Keratinocyte (primary cell): ENCODE measurements around the gene DIRAS1. TPM values are rescaled to one million over a fixed set of nuclear protein-coding genes. Genes with fewer than 3 reads are reported as not detected.

ENCODE experiments used
- DNase-seq: peaks from one replicate; pipeline ENCODE4 v3.0.0-alpha.2; 2011; ENCODE audit warnings: low read depth, missing footprints, low spot score
- FAIRE-seq: peaks from 2 replicates; lab custom pipeline; 2011; peaks lifted over from hg19 to GRCh38; lab: Jason Lieb, UNC
- H2AFZ ChIP-seq: 2 replicates; pipeline ENCODE4 v1.6.0; 2012; ENCODE audit warnings: low read length, control low read depth, inconsistent platforms; ENCODE audit not compliant: control insufficient read depth
- H3K27ac ChIP-seq: 2 replicates; pipeline ENCODE4 v1.5.1; 2011; ENCODE audit warnings: low read length; ENCODE audit not compliant: control insufficient read depth, insufficient read depth
- H3K27me3 ChIP-seq: 3 replicates; pipeline ENCODE4 v1.6.0; 2011; ENCODE audit warnings: low read length; ENCODE audit not compliant: control insufficient read depth, insufficient read depth; ENCODE audit errors: extremely low read depth
- H3K36me3 ChIP-seq, 2 experiments: 2 replicates in 1 of 2; 3 replicates in 1 of 2; pipeline ENCODE4 v1.5.1; 2011; ENCODE audit warnings: low read length in 2 of 2, mild to moderate bottlenecking in 1 of 2; ENCODE audit not compliant: control insufficient read depth in 2 of 2, insufficient read depth in 2 of 2; ENCODE audit errors: extremely low read depth in 1 of 2
- H3K4me1 ChIP-seq: 3 replicates; pipeline ENCODE4 v1.5.1; 2011; ENCODE audit warnings: low read length; ENCODE audit not compliant: control insufficient read depth, insufficient read depth; ENCODE audit errors: extremely low read depth
- H3K4me2 ChIP-seq: 3 replicates; pipeline ENCODE4 v1.6.0; 2011; ENCODE audit warnings: low read depth, low read length; ENCODE audit not compliant: control insufficient read depth, insufficient read depth; ENCODE audit errors: extremely low read depth
- H3K4me3 ChIP-seq, 3 experiments: fragments of 200-600 bp in 1 of 3; sonication (generic) in 1 of 3; 2 replicates in 2 of 3; 3 replicates in 1 of 3; pipeline ENCODE4 v1.5.1; 2011 to 2016; ENCODE audit warnings: low read length in 3 of 3, mild to moderate bottlenecking in 3 of 3, control low read depth in 2 of 3, inconsistent platforms in 1 of 3, low read depth in 1 of 3, mixed read lengths in 1 of 3, mixed run types in 1 of 3, moderate library complexity in 1 of 3; ENCODE audit not compliant: control insufficient read depth in 2 of 3, insufficient read depth in 2 of 3; ENCODE audit errors: extremely low read depth in 1 of 3
- H3K79me2 ChIP-seq: 2 replicates; pipeline ENCODE4 v1.6.0; 2012; ENCODE audit warnings: low read length; ENCODE audit not compliant: control insufficient read depth, insufficient read depth
- H3K9ac ChIP-seq: 3 replicates; pipeline ENCODE4 v1.6.0; 2011; ENCODE audit warnings: low read length; ENCODE audit not compliant: control insufficient read depth, insufficient read depth; ENCODE audit errors: extremely low read depth
- H3K9me1 ChIP-seq: 3 replicates; pipeline ENCODE4 v1.6.0; 2011; ENCODE audit warnings: low read length; ENCODE audit not compliant: control insufficient read depth, insufficient read depth; ENCODE audit errors: extremely low read depth
- H3K9me3 ChIP-seq: 2 replicates; pipeline ENCODE4 v1.5.1; 2012; ENCODE audit warnings: low read depth, low read length; ENCODE audit not compliant: control insufficient read depth
- H4K20me1 ChIP-seq: 3 replicates; pipeline ENCODE4 v1.6.0; 2011; ENCODE audit warnings: low read length; ENCODE audit not compliant: control insufficient read depth, insufficient read depth; ENCODE audit errors: extremely low read depth
- EZH2 ChIP-seq: IDR thresholded peaks from one replicate; pipeline ENCODE4 v1.6.1; 2012; ENCODE audit warnings: inconsistent platforms, mild to moderate bottlenecking, low read length, moderate library complexity
- dilution Hi-C: fragments of 300-500 bp; cut with MboI; formaldehyde crosslinking; loops from one replicate; pipeline ENCODE4 v1.7.0; 2020; ENCODE audit warnings: low sequenced_read_pairs; ENCODE audit not compliant: extremely low pct_ligation_motif_present
- polyA plus RNA-seq, 5 experiments: library from polyadenylated mRNA; depleted of rRNA in 3 of 5; stranded (reverse) in 3 of 5; stranded (forward) in 1 of 5; unstranded in 1 of 5; fragments of >200 nt; gene quantifications; 1 replicate in 1 of 5; 2 replicates in 3 of 5; 3 replicates in 1 of 5; pipeline versions ENCODE4 v1.2.1 to v1.2.3, GENCODE V29; 2011 to 2012; ENCODE audit warnings: missing spikeins in 2 of 5, low read depth in 1 of 5, low replicate concordance in 1 of 5
- TF ChIP-seq, protein P1 (sequence below), 3 experiments: IDR thresholded peaks in 1 of 3; conservative IDR thresholded peaks in 1 of 3; optimal IDR thresholded peaks in 1 of 3; 2 replicates in 2 of 3; 3 replicates in 1 of 3; pipeline versions ENCODE3 to v1.5.1; 2011; ENCODE audit warnings: low read length in 3 of 3, mild to moderate bottlenecking in 3 of 3, moderate library complexity in 2 of 3, control low read depth in 1 of 3, inconsistent platforms in 1 of 3; ENCODE audit not compliant: insufficient read depth in 2 of 3; ENCODE audit errors: extremely low read depth in 1 of 3

Gene DIRAS1
- polyA plus RNA-seq, 1 donor (not counting 4 experiments of a cell fraction or from before 2014, with no cell fraction given) = 0.10 TPM

DNA sequence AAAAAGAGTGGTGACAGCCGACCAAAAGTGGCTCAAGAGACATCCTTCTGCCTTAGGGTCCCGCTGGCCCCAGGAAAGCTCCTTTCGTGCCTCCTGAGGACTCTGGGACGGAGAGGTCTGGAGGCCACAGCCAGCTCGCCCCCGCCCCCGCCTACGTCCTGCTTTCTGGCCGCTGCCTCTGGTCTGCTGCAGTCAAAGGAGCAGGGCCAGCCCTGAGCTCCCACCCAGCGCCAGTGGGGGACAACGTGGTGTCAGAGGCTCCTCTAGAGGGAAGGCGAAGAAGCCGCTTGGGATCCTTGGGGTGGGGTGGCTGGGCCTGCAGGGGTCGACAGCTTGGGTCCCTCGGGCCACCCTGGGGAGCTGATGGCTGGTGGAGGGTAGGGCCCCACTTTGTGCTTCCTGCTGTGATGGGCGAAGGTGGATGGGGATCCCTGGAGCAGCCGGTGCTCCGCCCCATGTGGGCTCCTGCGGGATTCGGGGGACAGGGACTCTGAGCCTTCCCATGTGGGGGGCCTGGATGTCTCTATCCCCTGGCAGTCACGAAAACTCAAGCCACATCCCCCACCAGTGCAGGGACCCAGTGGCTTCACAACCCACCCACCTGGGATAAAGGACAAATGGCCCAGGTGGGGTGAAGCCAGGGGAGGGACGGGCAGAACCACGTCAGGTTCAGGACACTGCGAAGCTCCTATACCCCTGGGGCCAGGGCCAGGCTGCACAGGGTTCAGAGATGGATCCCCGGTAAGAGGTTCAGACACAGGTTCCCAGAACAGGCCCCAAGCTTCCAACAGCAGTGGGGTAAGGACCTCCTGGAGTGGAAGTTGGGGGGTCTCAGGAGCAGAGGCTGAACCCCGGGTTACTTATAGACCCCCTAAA lies 9.0 kb upstream of the DIRAS1 start:
- H3K79me2 ChIP-seq = no peaks in the 10 kb centered on the region
- no peak for TF ChIP-seq EZH2
- H3K9me1 ChIP-seq = no peaks in the 10 kb centered on the region
- no peak overlapping the region for H3K27ac ChIP-seq
- peaks cover 21% of the 10 kb centered on the region for H3K4me1 ChIP-seq
- DNase-seq (no peak), FAIRE-seq (no peak)
- peaks cover 5% of the 10 kb centered on the region for H4K20me1 ChIP-seq
- peaks cover 9% of the 10 kb centered on the region for H3K27me3 ChIP-seq
- no peak overlapping the region for H3K9ac ChIP-seq
- dilution Hi-C loops = no loop called here
- no peaks in the 10 kb centered on the region for H3K9me3 ChIP-seq
- no peak overlapping the region for H2AFZ ChIP-seq
- H3K36me3 ChIP-seq = peaks cover 0 to 1% of the 10 kb centered on the region in 2 experiments
- H3K4me2 ChIP-seq = no peak overlapping the region
- H3K4me3 ChIP-seq = no peak overlapping the region

DNA sequence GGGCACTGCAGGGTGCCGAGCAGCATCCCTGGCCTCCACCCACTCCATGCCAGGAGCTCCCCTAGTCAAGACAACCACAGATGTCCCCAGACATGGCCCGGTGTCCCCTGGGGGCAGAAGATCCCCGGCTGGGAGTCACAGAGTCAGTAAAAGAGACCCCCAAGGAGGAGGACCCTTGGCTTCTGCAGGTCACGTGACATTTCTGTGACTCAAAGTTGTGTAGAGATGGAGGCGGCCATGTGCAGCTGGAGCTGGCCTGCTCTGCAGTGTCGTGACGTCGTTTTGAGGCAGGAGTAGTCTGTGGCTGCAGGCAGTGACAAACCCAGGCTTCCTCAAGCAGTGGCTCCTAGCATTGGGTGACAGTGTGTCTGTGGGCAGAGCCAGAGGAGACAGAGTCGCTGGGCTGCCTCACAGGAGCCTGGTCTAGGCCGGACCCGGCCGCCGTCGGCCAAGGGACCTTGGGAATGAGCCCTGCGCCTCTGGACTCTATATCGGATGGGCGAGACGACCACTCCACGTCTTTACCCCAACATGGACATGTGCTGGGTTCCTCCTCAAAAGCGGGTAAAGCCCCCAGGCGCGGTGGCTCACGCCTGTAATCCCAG lies 7.7 kb upstream of the DIRAS1 start:
- FAIRE-seq = no peak
- Histone ChIP-seq H3K36me3 (peaks cover 0 to 1% of the 10 kb centered on the region in 2 experiments), H3K9me3 (no peaks in the 10 kb centered on the region), H2AFZ (no peak overlapping the region), H3K27me3 (peaks cover 9% of the 10 kb centered on the region), H3K4me1 (peaks cover 16% of the 10 kb centered on the region), H3K9ac (no peak overlapping the region), H3K9me1 (no peaks in the 10 kb centered on the region), H4K20me1 (peaks cover 5% of the 10 kb centered on the region), H3K4me3 (no peak overlapping the region), H3K4me2 (no peak overlapping the region), H3K27ac (no peak overlapping the region), H3K79me2 (no peaks in the 10 kb centered on the region)
- TF ChIP-seq, protein P1, sequence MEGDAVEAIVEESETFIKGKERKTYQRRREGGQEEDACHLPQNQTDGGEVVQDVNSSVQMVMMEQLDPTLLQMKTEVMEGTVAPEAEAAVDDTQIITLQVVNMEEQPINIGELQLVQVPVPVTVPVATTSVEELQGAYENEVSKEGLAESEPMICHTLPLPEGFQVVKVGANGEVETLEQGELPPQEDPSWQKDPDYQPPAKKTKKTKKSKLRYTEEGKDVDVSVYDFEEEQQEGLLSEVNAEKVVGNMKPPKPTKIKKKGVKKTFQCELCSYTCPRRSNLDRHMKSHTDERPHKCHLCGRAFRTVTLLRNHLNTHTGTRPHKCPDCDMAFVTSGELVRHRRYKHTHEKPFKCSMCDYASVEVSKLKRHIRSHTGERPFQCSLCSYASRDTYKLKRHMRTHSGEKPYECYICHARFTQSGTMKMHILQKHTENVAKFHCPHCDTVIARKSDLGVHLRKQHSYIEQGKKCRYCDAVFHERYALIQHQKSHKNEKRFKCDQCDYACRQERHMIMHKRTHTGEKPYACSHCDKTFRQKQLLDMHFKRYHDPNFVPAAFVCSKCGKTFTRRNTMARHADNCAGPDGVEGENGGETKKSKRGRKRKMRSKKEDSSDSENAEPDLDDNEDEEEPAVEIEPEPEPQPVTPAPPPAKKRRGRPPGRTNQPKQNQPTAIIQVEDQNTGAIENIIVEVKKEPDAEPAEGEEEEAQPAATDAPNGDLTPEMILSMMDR (optimal IDR thresholded peaks at IDR 0.05 in 1 of 3, IDR thresholded peaks at IDR 0.05 in 1 of 3, conservative IDR thresholded peaks at IDR 0.05 in 1 of 3; ENCODE audit: extremely low read depth in 1 of 3, insufficient read depth in 2 of 3, low read length in 3 of 3) = no peak
- TF ChIP-seq EZH2 = no peak
- no peak for DNase-seq
- dilution Hi-C loops = no loop called here
